MM.1S (cell line): ENCODE data around the gene SDHAF4.
"Not testable (repeated sequence)": the region's sequence is repeated elsewhere in the genome, so short reads cannot be mapped to it uniquely, and the experiment has no call there.

ENCODE experiments used
- DNase-seq: peaks from one replicate; pipeline ENCODE4 v3.0.0-alpha.2; 2015
- H2AFZ ChIP-seq: fragments of 300-600 bp; sonication (generic); 2 replicates; pipeline ENCODE4 v1.6.0; 2016; ENCODE audit warnings: antibody characterized with exemption, low read length
- H3F3A ChIP-seq: fragments of 300-600 bp; sonication (generic); 2 replicates; pipeline ENCODE4 v1.6.1; 2016; ENCODE audit warnings: mild to moderate bottlenecking, antibody characterized with exemption, low read length, moderate library complexity, mixed read lengths; ENCODE audit not compliant: insufficient read depth
- H3K27ac ChIP-seq: fragments of 300-600 bp; sonication (generic); 2 replicates; pipeline ENCODE4 v1.5.1; 2016; ENCODE audit warnings: mild to moderate bottlenecking, low read length
- H3K27me3 ChIP-seq: fragments of 300-600 bp; sonication (generic); replicated peaks from 2 replicates; pipeline ENCODE4 v1.6.0; 2016; ENCODE audit warnings: low read length; ENCODE audit not compliant: insufficient read depth
- H3K36me3 ChIP-seq: fragments of 300-600 bp; sonication (generic); replicated peaks from 2 replicates; pipeline ENCODE4 v1.6.1; 2016; ENCODE audit warnings: mild to moderate bottlenecking, low read length, mixed read lengths; ENCODE audit not compliant: insufficient read depth
- H3K4me1 ChIP-seq: fragments of 300-600 bp; sonication (generic); 2 replicates; pipeline ENCODE4 v1.6.1; 2016; ENCODE audit warnings: low read length, mixed read lengths
- H3K4me2 ChIP-seq: fragments of 300-600 bp; sonication (generic); 2 replicates; pipeline ENCODE4 v1.6.0; 2016; ENCODE audit warnings: low read depth, low read length
- H3K4me3 ChIP-seq: fragments of 300-600 bp; sonication (generic); 2 replicates; pipeline ENCODE4 v1.5.1; 2016; ENCODE audit warnings: low read length, mixed read lengths
- H3K79me2 ChIP-seq: fragments of 300-600 bp; sonication (generic); 2 replicates; pipeline ENCODE4 v1.6.1; 2016; ENCODE audit warnings: mixed run types, low read length, mixed read lengths
- H3K9ac ChIP-seq: fragments of 300-600 bp; sonication (generic); 2 replicates; pipeline ENCODE4 v1.6.1; 2016; ENCODE audit warnings: low read length, mixed read lengths
- H3K9me2 ChIP-seq: fragments of 300-600 bp; sonication (generic); replicated peaks from 2 replicates; pipeline ENCODE4 v1.6.1; 2016; ENCODE audit warnings: mild to moderate bottlenecking, low read length, mixed read lengths; ENCODE audit not compliant: insufficient read depth
- H3K9me3 ChIP-seq: fragments of 300-600 bp; sonication (generic); replicated peaks from 2 replicates; pipeline ENCODE4 v1.6.1; 2016; ENCODE audit warnings: mild to moderate bottlenecking, low read length, mixed read lengths; ENCODE audit not compliant: insufficient read depth
- H4K20me1 ChIP-seq: fragments of 300-600 bp; sonication (generic); 2 replicates; pipeline ENCODE4 v1.6.1; 2016; ENCODE audit warnings: mild to moderate bottlenecking, low read length, moderate library complexity, mixed read lengths; ENCODE audit not compliant: insufficient read depth
- EZH2 ChIP-seq: fragments of 300-600 bp; sonication (generic); optimal IDR thresholded peaks from 2 replicates; pipeline ENCODE3; 2017; ENCODE audit warnings: low read depth, mild to moderate bottlenecking, antibody characterized with exemption, low read length, mixed read lengths
- EZH2phosphoT487 ChIP-seq: fragments of 300-600 bp; sonication (generic); IDR thresholded peaks from 2 replicates; pipeline ENCODE4 v1.6.1; 2018; ENCODE audit warnings: antibody characterized with exemption, low read length
- TF ChIP-seq, protein P1 (sequence below): fragments of 300-600 bp; sonication (generic); IDR thresholded peaks from 2 replicates; pipeline ENCODE4 v1.5.1; 2016; ENCODE audit warnings: antibody characterized with exemption, low read length, mixed read lengths

SDHAF4 gene

DNA sequence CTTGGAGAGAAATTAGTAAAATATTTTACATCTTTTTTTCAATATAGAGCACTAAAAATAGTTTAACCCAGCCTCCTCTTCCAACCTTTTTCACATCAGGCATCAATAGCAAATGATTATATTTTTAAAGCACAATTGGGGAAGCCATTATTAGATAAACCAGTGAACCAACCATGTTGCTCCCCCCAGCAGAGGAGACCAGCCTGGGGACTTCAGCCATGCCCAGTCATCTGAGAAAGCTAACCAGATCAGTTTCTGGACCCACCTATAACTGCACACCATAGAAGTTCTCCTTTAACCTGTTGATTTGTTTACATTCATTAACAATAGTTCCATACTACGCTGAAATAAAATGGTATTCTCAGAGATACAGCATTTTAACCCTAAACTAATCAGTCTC lies 13.8 kb upstream of the SDHAF4 start:
- no peak overlapping the region for H3K9ac ChIP-seq
- TF ChIP-seq, protein P1, sequence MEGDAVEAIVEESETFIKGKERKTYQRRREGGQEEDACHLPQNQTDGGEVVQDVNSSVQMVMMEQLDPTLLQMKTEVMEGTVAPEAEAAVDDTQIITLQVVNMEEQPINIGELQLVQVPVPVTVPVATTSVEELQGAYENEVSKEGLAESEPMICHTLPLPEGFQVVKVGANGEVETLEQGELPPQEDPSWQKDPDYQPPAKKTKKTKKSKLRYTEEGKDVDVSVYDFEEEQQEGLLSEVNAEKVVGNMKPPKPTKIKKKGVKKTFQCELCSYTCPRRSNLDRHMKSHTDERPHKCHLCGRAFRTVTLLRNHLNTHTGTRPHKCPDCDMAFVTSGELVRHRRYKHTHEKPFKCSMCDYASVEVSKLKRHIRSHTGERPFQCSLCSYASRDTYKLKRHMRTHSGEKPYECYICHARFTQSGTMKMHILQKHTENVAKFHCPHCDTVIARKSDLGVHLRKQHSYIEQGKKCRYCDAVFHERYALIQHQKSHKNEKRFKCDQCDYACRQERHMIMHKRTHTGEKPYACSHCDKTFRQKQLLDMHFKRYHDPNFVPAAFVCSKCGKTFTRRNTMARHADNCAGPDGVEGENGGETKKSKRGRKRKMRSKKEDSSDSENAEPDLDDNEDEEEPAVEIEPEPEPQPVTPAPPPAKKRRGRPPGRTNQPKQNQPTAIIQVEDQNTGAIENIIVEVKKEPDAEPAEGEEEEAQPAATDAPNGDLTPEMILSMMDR: no peak
- TF ChIP-seq EZH2phosphoT487 (no peak), EZH2 (no peak)
- no peaks in the 10 kb centered on the region for H3K79me2 ChIP-seq

GRCh38 chr6:70557998-70558397 lies 8.7 kb upstream of the SDHAF4 start:
- Histone ChIP-seq H2AFZ (no peak overlapping the region), H3K9me2 (no peaks in the 10 kb centered on the region), H3K27ac (no peak overlapping the region), H3K36me3 (no peaks in the 10 kb centered on the region), H3K4me2 (no peak overlapping the region), H3K4me3 (no peak overlapping the region), H3F3A (no peaks in the 10 kb centered on the region), H4K20me1 (no peaks in the 10 kb centered on the region), H3K4me1 (no peaks in the 10 kb centered on the region), H3K9me3 (no peaks in the 10 kb centered on the region), H3K79me2 (no peaks in the 10 kb centered on the region), H3K9ac (no peak overlapping the region), H3K27me3 (no peaks in the 10 kb centered on the region)
- DNase-seq: no peak
- TF ChIP-seq, protein P1: no peak
- TF ChIP-seq EZH2: no peak
- no peak for TF ChIP-seq EZH2phosphoT487

More for the DNA sequence above, 13.8 kb upstream of the SDHAF4 start:
- Histone ChIP-seq H3K36me3 (no peaks in the 10 kb centered on the region), H4K20me1 (no peaks in the 10 kb centered on the region), H3K9me2 (no peaks in the 10 kb centered on the region), H3K27ac (no peak overlapping the region), H3K4me1 (no peaks in the 10 kb centered on the region), H3F3A (no peaks in the 10 kb centered on the region), H3K4me3 (no peak overlapping the region), H2AFZ (no peak overlapping the region), H3K9me3 (no peaks in the 10 kb centered on the region), H3K4me2 (no peak overlapping the region), H3K27me3 (no peaks in the 10 kb centered on the region)
- DNase-seq: no peak

GRCh38 chr6:70562401-70562800 lies 4.3 kb upstream of the SDHAF4 start:
- not testable (repeated sequence) for H4K20me1 ChIP-seq, H3K79me2 ChIP-seq, H3K9me2 ChIP-seq, H3K27ac ChIP-seq, H3K9me3 ChIP-seq, H3K4me1 ChIP-seq, H3K27me3 ChIP-seq, H3K4me3 ChIP-seq, H3F3A ChIP-seq, H3K9ac ChIP-seq, H2AFZ ChIP-seq, DNase-seq, H3K36me3 ChIP-seq, H3K4me2 ChIP-seq

- Histone ChIP-seq H3K9me3 (no peaks in the 10 kb centered on the region), H4K20me1 (no peaks in the 10 kb centered on the region), H3K9ac (no peak overlapping the region), H3K9me2 (no peaks in the 10 kb centered on the region), H3F3A (no peaks in the 10 kb centered on the region), H3K4me1 (no peaks in the 10 kb centered on the region), H3K27ac (no peak overlapping the region), H3K4me3 (no peak overlapping the region), H3K36me3 (no peaks in the 10 kb centered on the region), H3K79me2 (no peaks in the 10 kb centered on the region), H3K27me3 (no peaks in the 10 kb centered on the region), H2AFZ (no peak overlapping the region), H3K4me2 (no peak overlapping the region)
- no peak for TF ChIP-seq EZH2
- TF ChIP-seq, protein P1: no peak
- DNase-seq: no peak
These were observed 3.2 kb upstream of the SDHAF4 start for GRCh38 chr6:70563530-70563929.
